Measurements from ENCODE around the gene MORN1.

DNA sequence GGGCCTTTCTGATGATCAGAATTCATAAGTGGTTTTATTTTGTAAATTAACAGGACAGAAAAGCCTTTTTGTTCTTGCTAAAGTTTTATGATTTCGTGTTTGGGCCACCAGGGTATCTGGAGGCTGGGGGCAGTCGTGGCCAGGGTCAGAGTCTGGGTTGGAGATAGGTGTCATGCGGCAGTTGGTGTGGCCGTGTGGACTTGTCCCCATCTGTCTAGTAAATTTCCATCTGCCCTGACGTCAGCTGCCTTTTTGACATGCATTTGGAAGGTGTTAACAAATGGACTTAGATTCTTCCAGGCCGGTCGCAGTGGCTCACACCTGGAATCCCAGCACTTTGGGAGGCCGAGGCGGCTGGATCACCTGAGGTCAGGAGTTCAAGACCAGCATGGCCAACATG, 106.4 kb downstream of the MORN1 start:
- TF ChIP-seq PATZ1 (CRISPR knock-in tag; IDR thresholded peaks at IDR 0.05; ENCODE audit: borderline replicate concordance): no peak
- no peak for TF ChIP-seq SNAI2 (CRISPR knock-in tag; IDR thresholded peaks at IDR 0.05)
- TF ChIP-seq POU6F1 (CRISPR knock-in tag; IDR thresholded peaks at IDR 0.05; ENCODE audit: borderline replicate concordance, low read depth): no peak
- TF ChIP-seq CSRNP3 (CRISPR knock-in tag; IDR thresholded peaks at IDR 0.05): no peak
- TF ChIP-seq TCF4 (CRISPR knock-in tag; IDR thresholded peaks at IDR 0.05; ENCODE audit: borderline replicate concordance): no peak
- no peak for TF ChIP-seq GLIS3 (CRISPR knock-in tag; IDR thresholded peaks at IDR 0.05)
- TF ChIP-seq ZNF565 (CRISPR knock-in tag; conservative IDR thresholded peaks at IDR 0.05; ENCODE audit: low read depth): no peak
- TF ChIP-seq ARNTL (CRISPR knock-in tag; IDR thresholded peaks at IDR 0.05; ENCODE audit: borderline replicate concordance, low read depth): no peak
- no peak for TF ChIP-seq ZNF70 (CRISPR knock-in tag; IDR thresholded peaks at IDR 0.05)
- TF ChIP-seq ESRRG (CRISPR knock-in tag; IDR thresholded peaks at IDR 0.05): no peak
- TF ChIP-seq ZFP30 (CRISPR knock-in tag; IDR thresholded peaks at IDR 0.05): no peak
- no peak for TF ChIP-seq OSR1 (CRISPR knock-in tag; IDR thresholded peaks at IDR 0.05)
